ENCODE results near the gene DNAI7. TPM values are rescaled to one million over a fixed set of nuclear protein-coding genes. Genes with fewer than 3 reads are reported as not detected.

Gene DNAI7
- total RNA-seq, 1 donor from 2014 or later = 0.23 TPM

Other genes with a start within 250 kb of the DNAI7 start
- 459 and 476 TPM in 2 replicates for gene BCAT1, start 246.1 kb downstream of the DNAI7 start, total RNA-seq
- gene ETFRF1, start 77 bp upstream of the DNAI7 start, total RNA-seq = 6.7 and 9.2 TPM in 2 replicates
- 32.3 and 40.3 TPM in 2 replicates for gene KRAS, start 55.8 kb upstream of the DNAI7 start, total RNA-seq